Skeletal muscle satellite cell (primary cell): ENCODE results near the gene GNB1.

ENCODE experiments used
- H3K27me3 ChIP-seq: 2 replicates; pipeline ENCODE4 v1.7.0; 2013; ENCODE audit warnings: low read length; ENCODE audit not compliant: control insufficient read depth, insufficient read depth
- H3K36me3 ChIP-seq: 2 replicates; pipeline ENCODE4 v1.7.0; 2013; ENCODE audit warnings: mild to moderate bottlenecking, control low read depth, low read length; ENCODE audit not compliant: insufficient read depth
- H3K4me1 ChIP-seq: 2 replicates; pipeline ENCODE4 v1.7.0; 2013; ENCODE audit warnings: low read length; ENCODE audit not compliant: control insufficient read depth, insufficient read depth
- H3K4me2 ChIP-seq: 2 replicates; pipeline ENCODE4 v1.7.0; 2013; ENCODE audit warnings: mild to moderate bottlenecking, low read length
- H3K4me3 ChIP-seq: 2 replicates; pipeline ENCODE4 v1.7.0; 2013; ENCODE audit warnings: low read length
- H3K9ac ChIP-seq: 2 replicates; pipeline ENCODE4 v1.7.0; 2013; ENCODE audit warnings: mild to moderate bottlenecking, low read depth, low read length, moderate library complexity
- H3K9me3 ChIP-seq: replicated peaks from 2 replicates; pipeline ENCODE4 v1.7.0; 2013; ENCODE audit warnings: mild to moderate bottlenecking, control low read depth, low read length

GNB1 gene

DNA sequence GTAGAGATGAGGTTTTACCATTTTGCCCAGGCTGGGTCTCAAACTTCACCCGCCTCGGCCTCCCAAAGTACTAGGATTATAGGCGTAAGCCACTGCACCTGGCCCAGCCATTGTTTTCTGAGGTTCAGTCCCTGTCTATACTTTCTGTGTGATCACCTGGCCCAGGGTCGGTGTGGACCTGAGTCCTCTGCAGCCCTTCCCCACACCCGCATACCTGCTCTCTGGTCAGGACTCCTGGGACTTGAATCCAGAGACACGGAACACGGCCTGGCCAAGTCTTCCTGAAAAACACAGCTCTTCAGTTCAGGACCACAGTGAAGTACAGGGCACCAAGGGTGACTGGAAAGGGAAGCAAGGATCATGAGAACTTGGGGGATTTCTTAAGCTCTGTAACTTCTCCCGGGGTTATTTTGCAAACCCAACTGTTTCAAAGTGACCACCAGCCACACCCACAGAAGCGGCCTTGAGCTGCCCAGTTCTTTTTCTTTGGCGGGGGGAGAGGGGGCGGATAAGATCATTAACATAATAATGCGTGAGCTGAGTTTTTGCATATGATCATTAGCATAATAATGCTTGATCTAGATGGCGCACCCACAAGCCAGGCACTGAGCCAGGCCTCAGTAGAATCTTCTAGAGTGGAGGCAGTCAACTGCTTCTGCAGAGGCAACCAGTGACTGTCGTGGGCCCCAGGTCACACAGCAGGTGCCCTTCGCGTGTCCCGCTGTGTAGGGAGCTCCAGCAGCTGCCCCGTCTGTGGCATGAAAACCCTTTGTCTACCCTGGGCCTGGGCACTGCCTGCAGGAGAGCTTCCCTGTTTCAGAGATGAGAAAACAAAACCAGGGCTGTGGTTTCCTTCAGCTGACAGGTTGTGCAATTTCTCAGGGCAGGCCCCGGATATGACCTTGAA, 110.9 kb downstream of the GNB1 start:
- no peak overlapping the region for H3K4me3 ChIP-seq
- H3K9ac ChIP-seq = no peak overlapping the region
- no peaks in the 10 kb centered on the region for H3K9me3 ChIP-seq
- H3K27me3 ChIP-seq = no peaks in the 10 kb centered on the region
- peaks cover 8% of the 10 kb centered on the region for H3K36me3 ChIP-seq
- H3K4me2 ChIP-seq = peak overlapping the region; percentile 42
- peaks cover 68% of the 10 kb centered on the region for H3K4me1 ChIP-seq

GRCh38 chr1:1779320-1779675, 111.6 kb downstream of the GNB1 start:
- peak overlapping the region; percentile 95 for H3K9ac ChIP-seq
- peaks cover 3% of the 10 kb centered on the region for H3K36me3 ChIP-seq
- no peaks in the 10 kb centered on the region for H3K9me3 ChIP-seq
- H3K4me2 ChIP-seq = peak overlapping the region; percentile 95
- peak overlapping the region; percentile 98 for H3K4me3 ChIP-seq
- H3K4me1 ChIP-seq = peaks cover 68% of the 10 kb centered on the region
- no peaks in the 10 kb centered on the region for H3K27me3 ChIP-seq

- Histone ChIP-seq H3K4me2 (peak overlapping the region; percentile 95), H3K4me1 (peaks cover 68% of the 10 kb centered on the region), H3K36me3 (peaks cover 3% of the 10 kb centered on the region), H3K4me3 (peak overlapping the region; percentile 98), H3K27me3 (no peaks in the 10 kb centered on the region), H3K9me3 (no peaks in the 10 kb centered on the region), H3K9ac (peak overlapping the region; percentile 95)
These were observed 112.1 kb downstream of the GNB1 start for GRCh38 chr1:1778663-1779319.

GRCh38 chr1:1777950-1778662, 112.8 kb downstream of the GNB1 start, which contains the start of gene NADK:
TSS of gene NADK (minus strand) at chr1:1778470. CDS start at chr1:1765406, 13,064 bp downstream.
- peaks cover 63% of the 10 kb centered on the region for H3K4me1 ChIP-seq
- no peaks in the 10 kb centered on the region for H3K9me3 ChIP-seq
- H3K4me2 ChIP-seq = peak within 1 kb of the TSS; percentile 95
- H3K9ac ChIP-seq = peak within 1 kb of the TSS; percentile 95
- peaks cover 3% of the 10 kb centered on the region for H3K36me3 ChIP-seq
- H3K4me3 ChIP-seq = peak within 1 kb of the TSS; percentile 98
- H3K27me3 ChIP-seq = no peaks in the 10 kb centered on the region

DNA sequence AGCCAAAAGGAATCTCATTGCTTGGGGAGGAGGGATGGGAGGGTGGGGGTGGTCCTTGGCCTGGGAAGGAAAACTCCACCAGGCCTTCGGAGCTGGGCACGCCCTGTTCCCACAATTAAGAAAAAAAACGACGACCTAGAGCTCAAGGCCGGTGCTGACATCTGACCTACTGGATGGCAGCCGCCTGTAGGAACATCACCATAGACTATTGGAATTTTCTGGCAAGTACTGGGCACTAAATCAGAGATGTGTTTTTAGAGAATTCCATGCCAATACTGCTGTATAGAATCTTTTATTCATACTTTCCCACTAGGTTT, 113.3 kb downstream of the GNB1 start:
- peak overlapping the region; percentile 95 for H3K9ac ChIP-seq
- H3K4me1 ChIP-seq = peaks cover 57% of the 10 kb centered on the region
- peak overlapping the region; percentile 98 for H3K4me3 ChIP-seq

DNA sequence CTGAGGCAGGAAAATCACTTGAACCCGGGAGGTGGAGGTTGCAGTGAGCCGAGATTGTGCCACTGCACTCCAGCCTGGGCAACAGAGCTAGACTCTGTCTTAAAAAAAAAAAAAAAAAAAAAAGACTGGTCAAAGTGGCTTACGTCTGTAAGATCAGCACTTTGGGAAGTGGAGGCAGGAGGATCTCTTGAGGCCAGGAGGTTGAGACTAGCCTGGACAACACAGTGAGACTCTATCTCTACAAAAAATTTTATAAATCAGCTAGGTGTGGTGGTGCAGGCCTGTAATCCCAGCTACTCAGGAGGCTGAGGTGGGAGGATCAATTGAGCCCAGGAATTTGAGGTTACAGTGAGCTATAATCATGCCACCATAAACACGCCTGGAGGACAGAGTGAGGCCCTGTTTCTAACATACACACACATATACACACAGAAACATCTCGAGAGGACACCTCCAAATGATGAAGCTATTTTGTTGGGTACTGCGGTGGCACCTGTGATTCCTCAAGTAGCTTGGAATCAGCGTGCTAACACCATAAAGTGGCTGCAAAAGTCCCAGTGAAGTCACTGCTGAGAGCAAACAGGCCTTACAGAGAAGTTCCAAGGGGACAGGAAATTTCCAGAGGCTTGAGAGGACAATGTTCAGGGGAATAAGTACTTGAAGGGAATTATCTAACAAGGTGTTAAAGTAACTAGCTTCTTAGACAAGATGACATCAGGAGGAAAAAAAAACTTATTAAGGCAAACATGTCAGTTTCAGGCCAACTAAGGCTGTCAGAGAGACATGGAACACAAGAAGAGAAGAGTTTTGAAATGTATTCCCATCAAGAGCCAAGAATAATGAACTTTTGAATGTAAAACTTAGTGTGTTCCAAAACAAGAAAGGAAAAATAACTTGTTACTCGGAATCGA, 114.0 kb downstream of the GNB1 start:
- peaks cover 51% of the 10 kb centered on the region for H3K4me1 ChIP-seq
- H3K4me3 ChIP-seq = peak overlapping the region; percentile 98
- H3K4me2 ChIP-seq = peak overlapping the region; percentile 95
- H3K27me3 ChIP-seq = no peaks in the 10 kb centered on the region
- peak overlapping the region; percentile 95 for H3K9ac ChIP-seq
- H3K36me3 ChIP-seq = peaks cover 10% of the 10 kb centered on the region
- no peaks in the 10 kb centered on the region for H3K9me3 ChIP-seq

More for the DNA sequence above, 113.3 kb downstream of the GNB1 start:
- Histone ChIP-seq H3K9me3 (no peaks in the 10 kb centered on the region), H3K4me2 (peak overlapping the region; percentile 95), H3K36me3 (peaks cover 4% of the 10 kb centered on the region), H3K27me3 (no peaks in the 10 kb centered on the region)

DNA sequence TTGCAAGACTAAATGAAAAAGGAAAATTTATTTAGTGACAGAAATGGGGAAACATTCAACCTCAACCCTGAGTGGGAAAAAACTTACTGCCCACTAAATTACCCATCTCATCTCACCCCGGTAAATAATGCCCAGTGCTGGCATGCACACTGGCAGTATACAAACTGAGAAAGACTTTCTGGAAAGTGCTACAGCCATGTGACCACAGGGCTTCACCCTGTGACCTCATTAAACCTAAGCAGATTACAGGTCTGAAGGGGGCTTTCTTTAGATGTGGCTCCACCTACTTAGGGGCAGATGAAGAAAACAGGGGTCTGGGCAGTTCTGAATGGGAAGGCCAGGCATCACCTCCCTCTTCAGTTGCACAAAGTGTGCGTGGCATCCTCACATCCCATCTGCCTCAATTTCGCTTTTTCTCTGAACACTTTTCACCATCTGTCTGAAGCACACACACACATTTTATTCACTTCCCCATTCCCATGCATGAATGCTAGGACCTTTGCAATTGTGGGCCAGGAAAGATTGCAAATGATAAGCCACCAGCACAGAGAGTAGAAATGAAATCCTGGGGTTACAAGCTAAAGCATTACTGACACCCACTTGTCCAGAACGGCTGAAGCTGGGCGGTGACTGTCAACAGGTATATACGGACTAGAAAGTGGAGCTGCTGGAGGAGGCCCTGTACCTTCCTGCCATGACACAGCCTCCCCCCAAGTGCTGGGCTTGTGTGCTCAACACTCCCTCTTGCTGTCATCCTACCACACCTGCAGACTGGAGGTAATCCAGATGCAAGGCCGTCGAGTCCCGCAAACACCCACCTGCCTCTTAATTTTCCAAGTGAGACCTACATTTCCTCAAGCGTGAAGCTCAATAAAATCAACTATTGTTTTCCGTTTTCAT, 115.3 kb downstream of the GNB1 start:
- H3K9ac ChIP-seq = no peak overlapping the region
- H3K4me3 ChIP-seq = no peak overlapping the region
- H3K4me1 ChIP-seq = peaks cover 38% of the 10 kb centered on the region
- H3K27me3 ChIP-seq = no peaks in the 10 kb centered on the region
- peak overlapping the region; percentile 48 for H3K4me2 ChIP-seq
- no peaks in the 10 kb centered on the region for H3K9me3 ChIP-seq
- peaks cover 19% of the 10 kb centered on the region for H3K36me3 ChIP-seq

- peaks cover 21% of the 10 kb centered on the region for H3K4me1 ChIP-seq
- no peak overlapping the region for H3K4me3 ChIP-seq
- no peak overlapping the region for H3K9ac ChIP-seq
- no peaks in the 10 kb centered on the region for H3K27me3 ChIP-seq
- H3K36me3 ChIP-seq = peaks cover 19% of the 10 kb centered on the region
- H3K4me2 ChIP-seq = no peak overlapping the region
- no peaks in the 10 kb centered on the region for H3K9me3 ChIP-seq
These were observed 117.0 kb downstream of the GNB1 start for GRCh38 chr1:1773874-1774273.

GRCh38 chr1:1771096-1771495, 119.8 kb downstream of the GNB1 start:
- Histone ChIP-seq H3K4me1 (peaks cover 9% of the 10 kb centered on the region), H3K4me2 (no peak overlapping the region), H3K4me3 (no peak overlapping the region), H3K9ac (no peak overlapping the region), H3K36me3 (peaks cover 26% of the 10 kb centered on the region), H3K9me3 (no peaks in the 10 kb centered on the region), H3K27me3 (no peaks in the 10 kb centered on the region)

DNA sequence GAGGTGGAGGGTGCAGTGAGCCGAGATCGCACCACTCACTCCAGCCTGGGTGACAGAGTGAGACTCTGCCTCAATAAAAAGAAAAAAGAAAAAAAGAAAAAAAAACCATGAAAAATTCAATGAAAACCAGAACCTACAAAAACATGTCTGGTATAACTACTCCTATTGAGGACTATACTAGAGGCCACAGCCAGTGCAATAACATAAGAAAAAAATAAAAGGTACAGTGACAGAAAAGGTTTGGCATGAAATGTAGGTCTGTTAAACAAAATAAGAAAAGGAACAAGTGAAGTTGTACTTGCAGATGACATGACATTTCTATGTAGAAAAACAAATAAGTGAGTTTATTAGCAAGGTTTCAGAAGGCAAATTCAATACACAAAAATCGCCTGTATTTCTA, 120.8 kb downstream of the GNB1 start:
- Histone ChIP-seq H3K27me3 (no peaks in the 10 kb centered on the region), H3K36me3 (peaks cover 23% of the 10 kb centered on the region), H3K9ac (no peak overlapping the region), H3K9me3 (no peaks in the 10 kb centered on the region), H3K4me1 (no peaks in the 10 kb centered on the region), H3K4me2 (no peak overlapping the region), H3K4me3 (no peak overlapping the region)
